ENCODE measurements around the gene ROBO1. TPM values are rescaled to one million over a fixed set of nuclear protein-coding genes. Genes with fewer than 3 reads are reported as not detected.

Gene ROBO1
- total RNA-seq, 1 donor from 2014 or later: 31.7 TPM

DNA sequence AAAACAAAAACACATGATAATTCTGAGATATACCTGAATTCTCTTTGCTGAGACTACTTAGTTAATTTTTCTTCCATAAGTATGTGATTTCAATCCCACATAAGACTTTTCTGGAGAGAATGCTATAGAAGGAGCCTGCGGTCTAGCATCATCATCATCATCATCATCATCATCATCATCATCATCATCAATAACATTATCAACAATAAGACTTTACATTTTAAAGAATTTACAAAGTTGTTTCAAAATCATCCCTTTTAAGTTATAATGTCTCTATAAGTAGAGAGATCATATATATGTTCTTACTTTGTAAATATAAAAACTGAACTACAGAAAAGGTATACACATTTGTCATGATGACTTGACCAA, 965.3 kb downstream of the ROBO1 start:
- no peak for DNase-seq (ENCODE audit: low read depth)
- Histone ChIP-seq H3K27me3 (ENCODE audit: control insufficient read depth, insufficient read depth, low read length) (no peaks in the 10 kb centered on the region), H3K36me3 (ENCODE audit: control insufficient read depth, insufficient read depth, low read length) (no peaks in the 10 kb centered on the region), H3K4me3 (ENCODE audit: low read depth, low read length) (no peak overlapping the region)
- TF ChIP-seq, protein P1, sequence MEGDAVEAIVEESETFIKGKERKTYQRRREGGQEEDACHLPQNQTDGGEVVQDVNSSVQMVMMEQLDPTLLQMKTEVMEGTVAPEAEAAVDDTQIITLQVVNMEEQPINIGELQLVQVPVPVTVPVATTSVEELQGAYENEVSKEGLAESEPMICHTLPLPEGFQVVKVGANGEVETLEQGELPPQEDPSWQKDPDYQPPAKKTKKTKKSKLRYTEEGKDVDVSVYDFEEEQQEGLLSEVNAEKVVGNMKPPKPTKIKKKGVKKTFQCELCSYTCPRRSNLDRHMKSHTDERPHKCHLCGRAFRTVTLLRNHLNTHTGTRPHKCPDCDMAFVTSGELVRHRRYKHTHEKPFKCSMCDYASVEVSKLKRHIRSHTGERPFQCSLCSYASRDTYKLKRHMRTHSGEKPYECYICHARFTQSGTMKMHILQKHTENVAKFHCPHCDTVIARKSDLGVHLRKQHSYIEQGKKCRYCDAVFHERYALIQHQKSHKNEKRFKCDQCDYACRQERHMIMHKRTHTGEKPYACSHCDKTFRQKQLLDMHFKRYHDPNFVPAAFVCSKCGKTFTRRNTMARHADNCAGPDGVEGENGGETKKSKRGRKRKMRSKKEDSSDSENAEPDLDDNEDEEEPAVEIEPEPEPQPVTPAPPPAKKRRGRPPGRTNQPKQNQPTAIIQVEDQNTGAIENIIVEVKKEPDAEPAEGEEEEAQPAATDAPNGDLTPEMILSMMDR (IDR thresholded peaks at IDR 0.05; ENCODE audit: insufficient read depth, low read length, poor library complexity, severe bottlenecking): no peak

DNA sequence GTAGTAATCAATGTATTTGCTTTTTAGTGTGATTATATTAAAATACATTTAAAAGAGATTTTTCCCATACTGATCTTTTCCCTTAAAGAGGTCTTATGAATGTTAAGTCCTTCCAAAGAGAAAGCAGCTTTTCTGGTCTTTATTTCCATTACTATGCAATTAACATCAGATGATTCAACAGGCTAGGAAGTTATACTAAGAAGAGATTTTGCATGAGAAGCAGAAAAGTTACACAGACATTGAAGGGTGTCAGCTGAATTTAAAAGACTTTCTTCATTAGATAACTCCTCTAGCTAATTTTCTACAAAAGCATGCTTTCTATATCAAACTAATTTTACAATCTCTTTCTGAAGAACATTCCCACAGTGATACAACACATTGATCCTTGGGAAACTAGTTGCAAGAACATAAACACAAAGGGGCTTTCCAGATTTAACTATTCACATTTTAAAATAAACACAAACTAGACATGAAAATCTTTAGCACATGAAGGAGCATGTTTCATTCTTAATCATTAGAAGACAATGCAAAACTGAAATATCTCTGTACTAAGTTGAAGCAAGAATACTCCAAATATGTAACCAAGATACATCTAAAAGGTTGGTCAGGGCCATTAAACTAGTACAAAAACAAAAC, 965.8 kb downstream of the ROBO1 start:
- no peaks in the 10 kb centered on the region for H3K27me3 ChIP-seq (ENCODE audit: control insufficient read depth, insufficient read depth, low read length)
- DNase-seq (ENCODE audit: low read depth): no peak

DNA sequence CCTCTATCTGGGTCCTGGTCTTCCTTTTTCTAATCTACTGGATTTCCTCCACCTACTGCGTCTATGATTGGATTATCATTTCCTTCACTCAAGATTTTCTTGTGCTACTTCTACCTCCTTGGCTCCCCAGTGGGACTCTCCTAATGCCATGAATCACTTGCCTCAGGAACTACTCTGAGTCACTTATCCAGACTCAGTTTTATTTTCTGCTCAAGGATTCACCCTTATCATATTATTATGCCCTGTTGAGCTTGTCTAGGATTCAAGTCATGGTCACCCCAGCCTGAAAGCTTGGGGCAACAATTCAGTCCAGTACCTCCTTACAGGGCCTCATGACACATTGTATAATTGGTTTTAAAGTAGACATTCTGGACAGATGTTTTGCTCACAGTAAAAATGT, 968.1 kb downstream of the ROBO1 start:
- Histone ChIP-seq H3K27me3 (ENCODE audit: control insufficient read depth, insufficient read depth, low read length) (no peaks in the 10 kb centered on the region), H3K4me3 (ENCODE audit: low read depth, low read length) (no peak overlapping the region), H3K36me3 (ENCODE audit: control insufficient read depth, insufficient read depth, low read length) (no peaks in the 10 kb centered on the region)
- TF ChIP-seq, protein P1 (IDR thresholded peaks at IDR 0.05; ENCODE audit: insufficient read depth, low read length, poor library complexity, severe bottlenecking): no peak
- no peak for DNase-seq (ENCODE audit: low read depth)

More for the DNA sequence above, 965.8 kb downstream of the ROBO1 start:
- TF ChIP-seq, protein P1 (IDR thresholded peaks at IDR 0.05; ENCODE audit: insufficient read depth, low read length, poor library complexity, severe bottlenecking): no peak
- Histone ChIP-seq H3K36me3 (ENCODE audit: control insufficient read depth, insufficient read depth, low read length) (no peaks in the 10 kb centered on the region), H3K4me3 (ENCODE audit: low read depth, low read length) (no peak overlapping the region)

DNA sequence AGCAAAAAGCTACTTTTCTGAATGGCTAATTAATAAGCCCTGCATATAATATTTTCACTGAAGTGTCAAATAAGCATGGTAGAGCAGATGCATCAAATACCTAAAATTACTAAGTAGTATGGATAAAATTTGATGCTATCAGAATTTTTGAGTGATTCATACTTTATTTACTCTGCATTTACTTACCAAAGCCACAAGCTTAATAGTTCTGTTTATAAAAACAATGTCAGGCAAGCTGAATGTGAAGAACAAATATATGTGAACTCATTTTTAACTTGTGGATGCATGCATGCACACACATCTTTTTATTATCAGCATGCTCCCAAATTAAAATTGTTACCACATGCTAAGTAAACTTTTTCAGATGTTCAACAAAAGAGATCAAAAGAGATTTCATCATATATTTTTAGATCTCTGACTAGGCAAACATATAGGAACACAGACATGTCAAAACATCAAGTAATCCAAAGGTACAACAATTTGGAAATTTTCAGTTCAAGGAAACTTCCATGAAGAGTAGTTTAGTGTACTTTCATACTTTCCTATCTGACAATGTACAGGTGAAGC, 969.4 kb downstream of the ROBO1 start:
- Histone ChIP-seq H3K36me3 (ENCODE audit: control insufficient read depth, insufficient read depth, low read length) (no peaks in the 10 kb centered on the region), H3K27me3 (ENCODE audit: control insufficient read depth, insufficient read depth, low read length) (no peaks in the 10 kb centered on the region), H3K4me3 (ENCODE audit: low read depth, low read length) (no peak overlapping the region)
- no peak for DNase-seq (ENCODE audit: low read depth)
- TF ChIP-seq, protein P1 (IDR thresholded peaks at IDR 0.05; ENCODE audit: insufficient read depth, low read length, poor library complexity, severe bottlenecking): no peak

DNA sequence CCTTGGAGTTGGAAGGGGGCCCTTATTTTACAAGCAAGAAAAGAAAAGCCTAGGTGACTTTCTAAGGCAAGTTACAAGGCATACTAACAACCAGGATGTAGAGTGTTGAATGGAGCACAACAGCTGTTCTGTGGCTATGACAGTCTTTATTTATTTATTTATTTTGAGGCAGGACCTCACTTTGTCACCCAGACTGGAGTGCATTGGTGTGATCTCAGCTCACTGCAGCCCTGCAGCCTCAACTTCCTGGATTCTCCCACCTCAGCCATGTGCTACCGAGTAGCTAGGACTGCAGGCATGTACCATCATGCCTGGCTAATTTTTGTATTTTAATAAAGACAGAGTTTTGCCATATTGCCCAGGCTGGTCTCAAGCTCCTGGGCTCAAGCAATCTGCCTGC, 973.4 kb downstream of the ROBO1 start:
- no peaks in the 10 kb centered on the region for H3K27me3 ChIP-seq (ENCODE audit: control insufficient read depth, insufficient read depth, low read length)
- no peak overlapping the region for H3K4me3 ChIP-seq (ENCODE audit: low read depth, low read length)
- DNase-seq (ENCODE audit: low read depth): no peak
- H3K36me3 ChIP-seq (ENCODE audit: control insufficient read depth, insufficient read depth, low read length): no peaks in the 10 kb centered on the region
- TF ChIP-seq, protein P1 (IDR thresholded peaks at IDR 0.05; ENCODE audit: insufficient read depth, low read length, poor library complexity, severe bottlenecking): no peak

DNA sequence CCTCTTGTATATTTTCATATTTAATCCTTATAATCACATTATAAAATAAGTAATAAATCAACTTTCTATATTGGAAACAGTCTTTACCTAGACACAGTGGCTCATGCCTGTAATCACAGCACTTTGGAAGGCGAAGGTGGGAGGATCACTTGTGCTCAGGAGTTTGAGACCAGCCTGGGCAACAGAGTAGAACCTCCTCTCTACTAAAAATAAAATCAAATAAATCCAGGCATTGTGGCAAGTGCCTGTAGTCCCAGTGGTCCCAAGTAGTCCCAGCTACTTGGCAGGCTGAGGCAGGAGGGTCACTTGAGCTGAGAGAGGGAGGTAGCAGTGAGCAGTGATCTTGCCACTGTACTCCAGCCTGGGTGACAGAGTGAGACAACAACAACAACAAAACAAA, 975.1 kb downstream of the ROBO1 start:
- TF ChIP-seq, protein P1 (IDR thresholded peaks at IDR 0.05; ENCODE audit: insufficient read depth, low read length, poor library complexity, severe bottlenecking): no peak
- Histone ChIP-seq H3K27me3 (ENCODE audit: control insufficient read depth, insufficient read depth, low read length) (no peaks in the 10 kb centered on the region), H3K4me3 (ENCODE audit: low read depth, low read length) (no peak overlapping the region)

More for the DNA sequence above, 975.1 kb downstream of the ROBO1 start:
- no peaks in the 10 kb centered on the region for H3K36me3 ChIP-seq (ENCODE audit: control insufficient read depth, insufficient read depth, low read length)
- DNase-seq (ENCODE audit: low read depth): no peak
